ENCODE results near the gene PLP1.

- TF ChIP-seq GATA2 (IDR thresholded peaks at IDR 0.05; ENCODE audit: low read depth, low read length) (no peak), GATA3 (IDR thresholded peaks at IDR 0.05; ENCODE audit: low read depth, low read length) (no peak)
Observed at GRCh38 chrX:103730796-103731493, 45.7 kb upstream of the PLP1 start.
